Measurements from ENCODE around the gene SMIM36.
"Not testable (repeated sequence)": the region's sequence is repeated elsewhere in the genome, so short reads cannot be mapped to it uniquely, and the experiment has no call there.

Gene SMIM36

DNA sequence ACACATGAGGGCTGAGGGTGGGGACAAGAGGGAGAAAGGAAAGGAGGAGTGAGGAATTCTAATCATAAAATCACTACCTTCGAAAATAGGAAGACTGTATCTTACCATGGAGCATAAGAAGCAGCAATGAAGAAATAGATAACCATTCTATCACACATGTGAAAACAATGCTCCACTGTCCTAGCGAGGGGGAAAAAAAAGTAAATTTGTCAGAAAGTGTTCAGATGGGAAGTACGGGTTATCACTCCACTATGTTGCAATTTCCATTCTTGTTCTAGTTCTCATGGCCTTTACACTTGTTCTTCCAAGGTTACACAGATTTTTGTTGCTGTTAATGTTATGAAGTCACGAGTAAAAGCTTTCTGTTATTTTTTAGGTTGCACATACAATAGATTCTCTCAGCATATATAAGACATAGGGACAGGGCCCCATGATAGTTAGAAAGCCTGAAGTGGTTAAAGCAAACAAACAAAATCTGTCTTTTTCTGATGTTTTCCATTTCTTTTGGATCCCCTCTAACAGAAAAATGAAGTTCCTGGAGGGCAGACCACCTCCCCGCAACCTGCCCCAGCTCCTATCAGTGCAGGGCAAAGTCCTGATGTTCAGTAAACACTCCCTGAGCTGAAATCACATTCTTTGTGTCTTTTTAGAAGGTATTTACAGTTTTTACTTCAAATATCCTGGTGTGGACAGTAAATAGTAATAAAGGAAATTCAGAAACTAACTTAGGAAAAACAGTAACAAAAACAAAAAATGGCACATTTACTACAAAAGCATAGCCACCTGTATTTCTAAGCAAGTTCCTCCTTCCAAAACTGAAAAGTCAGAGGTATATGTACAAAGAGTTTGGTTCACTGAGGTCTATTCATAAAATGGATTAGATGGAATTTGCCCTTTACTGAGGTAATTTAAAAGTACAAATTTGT lies 103.3 kb downstream of the SMIM36 start:
- Histone ChIP-seq H2AFZ (ENCODE audit: low read length) (no peak overlapping the region), H3K9me3 (ENCODE audit: insufficient read depth, low read depth, low read length) (no peaks in the 10 kb centered on the region), H3K4me1 (ENCODE audit: insufficient read depth, low read length, poor library complexity, severe bottlenecking) (peaks cover 9% of the 10 kb centered on the region), H3K27me3 (ENCODE audit: insufficient read depth, low read length, poor library complexity, severe bottlenecking) (no peaks in the 10 kb centered on the region), H3K9ac (ENCODE audit: low read depth, low read length, poor library complexity, severe bottlenecking) (no peak overlapping the region), H3K9me2 (replicated peaks; ENCODE audit: low read depth, low read length) (no peaks in the 10 kb centered on the region), H3K4me2 (ENCODE audit: low read depth, low read length, poor library complexity, severe bottlenecking) (no peak overlapping the region), H3F3A (ENCODE audit: low read depth) (no peaks in the 10 kb centered on the region), H4K20me1 (ENCODE audit: insufficient read depth, low read length, poor library complexity, severe bottlenecking) (no peaks in the 10 kb centered on the region), H3K79me2 (ENCODE audit: insufficient read depth, low read length) (no peaks in the 10 kb centered on the region), H3K36me3 (ENCODE audit: insufficient read depth, low read length) (peaks cover 69% of the 10 kb centered on the region; the same call in 1 of the 2 replicates), H3K4me3 (ENCODE audit: low read length, poor library complexity, severe bottlenecking) (no peak overlapping the region)
- TF ChIP-seq, protein P1, sequence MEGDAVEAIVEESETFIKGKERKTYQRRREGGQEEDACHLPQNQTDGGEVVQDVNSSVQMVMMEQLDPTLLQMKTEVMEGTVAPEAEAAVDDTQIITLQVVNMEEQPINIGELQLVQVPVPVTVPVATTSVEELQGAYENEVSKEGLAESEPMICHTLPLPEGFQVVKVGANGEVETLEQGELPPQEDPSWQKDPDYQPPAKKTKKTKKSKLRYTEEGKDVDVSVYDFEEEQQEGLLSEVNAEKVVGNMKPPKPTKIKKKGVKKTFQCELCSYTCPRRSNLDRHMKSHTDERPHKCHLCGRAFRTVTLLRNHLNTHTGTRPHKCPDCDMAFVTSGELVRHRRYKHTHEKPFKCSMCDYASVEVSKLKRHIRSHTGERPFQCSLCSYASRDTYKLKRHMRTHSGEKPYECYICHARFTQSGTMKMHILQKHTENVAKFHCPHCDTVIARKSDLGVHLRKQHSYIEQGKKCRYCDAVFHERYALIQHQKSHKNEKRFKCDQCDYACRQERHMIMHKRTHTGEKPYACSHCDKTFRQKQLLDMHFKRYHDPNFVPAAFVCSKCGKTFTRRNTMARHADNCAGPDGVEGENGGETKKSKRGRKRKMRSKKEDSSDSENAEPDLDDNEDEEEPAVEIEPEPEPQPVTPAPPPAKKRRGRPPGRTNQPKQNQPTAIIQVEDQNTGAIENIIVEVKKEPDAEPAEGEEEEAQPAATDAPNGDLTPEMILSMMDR (conservative IDR thresholded peaks at IDR 0.05; ENCODE audit: low read length) = no peak
- no peak for TF ChIP-seq EZH2phosphoT487 (IDR thresholded peaks at IDR 0.05; ENCODE audit: borderline replicate concordance)

DNA sequence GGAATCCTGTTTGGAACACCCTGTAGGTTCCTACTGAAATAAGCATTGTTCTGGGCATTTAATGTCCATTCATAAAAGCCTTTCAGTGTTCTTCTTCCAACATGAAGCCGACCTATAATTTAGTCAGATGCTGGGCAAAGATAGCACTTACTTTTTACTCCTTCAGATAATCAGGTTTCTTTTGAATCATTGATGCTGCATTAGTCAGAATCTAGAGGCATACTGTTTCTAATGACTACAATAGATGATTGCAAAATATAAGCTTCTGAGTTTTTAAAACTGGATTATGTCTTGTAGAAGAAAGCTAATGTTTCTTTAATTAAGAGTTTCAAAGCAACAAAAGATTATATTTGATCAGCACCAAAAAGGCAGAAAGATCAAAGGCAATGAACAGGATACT lies 105.7 kb downstream of the SMIM36 start:
- H2AFZ ChIP-seq (ENCODE audit: low read length) = no peak overlapping the region
- no peak overlapping the region for H3K9ac ChIP-seq (ENCODE audit: low read depth, low read length, poor library complexity, severe bottlenecking)
- peaks cover 72% of the 10 kb centered on the region; the same call in 1 of the 2 replicates for H3K36me3 ChIP-seq (ENCODE audit: insufficient read depth, low read length)
- no peaks in the 10 kb centered on the region for H4K20me1 ChIP-seq (ENCODE audit: insufficient read depth, low read length, poor library complexity, severe bottlenecking)
- H3K9me2 ChIP-seq (replicated peaks; ENCODE audit: low read depth, low read length) = no peaks in the 10 kb centered on the region
- no peaks in the 10 kb centered on the region for H3F3A ChIP-seq (ENCODE audit: low read depth)
- H3K4me2 ChIP-seq (ENCODE audit: low read depth, low read length, poor library complexity, severe bottlenecking) = no peak overlapping the region
- H3K79me2 ChIP-seq (ENCODE audit: insufficient read depth, low read length) = no peaks in the 10 kb centered on the region
- TF ChIP-seq EZH2phosphoT487 (IDR thresholded peaks at IDR 0.05; ENCODE audit: borderline replicate concordance) = no peak
- TF ChIP-seq, protein P1 (conservative IDR thresholded peaks at IDR 0.05; ENCODE audit: low read length) = no peak
- H3K4me1 ChIP-seq (ENCODE audit: insufficient read depth, low read length, poor library complexity, severe bottlenecking) = peaks cover 9% of the 10 kb centered on the region
- no peaks in the 10 kb centered on the region for H3K27me3 ChIP-seq (ENCODE audit: insufficient read depth, low read length, poor library complexity, severe bottlenecking)
- no peak overlapping the region for H3K4me3 ChIP-seq (ENCODE audit: low read length, poor library complexity, severe bottlenecking)
- H3K9me3 ChIP-seq (ENCODE audit: insufficient read depth, low read depth, low read length) = no peaks in the 10 kb centered on the region

DNA sequence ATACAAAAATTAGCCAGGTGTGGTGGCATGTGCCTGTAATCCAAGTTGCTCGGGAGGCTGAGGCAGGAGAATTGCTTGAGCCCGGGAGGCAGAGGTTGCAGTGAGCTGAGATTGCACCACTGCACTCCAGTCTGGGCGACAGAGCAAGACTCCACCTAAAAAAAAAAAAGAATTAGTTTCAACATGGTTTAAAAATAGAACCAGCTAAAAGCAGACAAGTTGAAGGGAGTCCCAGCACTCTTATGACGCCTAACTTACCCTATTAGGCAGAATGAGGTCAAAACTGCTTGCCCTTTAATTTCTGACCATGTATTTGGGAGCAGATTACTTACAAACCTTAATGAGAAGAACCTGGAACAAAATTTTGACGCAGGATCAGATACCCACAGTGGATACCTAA lies 107.1 kb downstream of the SMIM36 start:
- not testable (repeated sequence) for H3K4me2 ChIP-seq (ENCODE audit: low read depth, low read length, poor library complexity, severe bottlenecking); H3K27me3 ChIP-seq (ENCODE audit: insufficient read depth, low read length, poor library complexity, severe bottlenecking); H3K9me3 ChIP-seq (ENCODE audit: insufficient read depth, low read depth, low read length); H4K20me1 ChIP-seq (ENCODE audit: insufficient read depth, low read length, poor library complexity, severe bottlenecking); H3K9ac ChIP-seq (ENCODE audit: low read depth, low read length, poor library complexity, severe bottlenecking); H3K4me1 ChIP-seq (ENCODE audit: insufficient read depth, low read length, poor library complexity, severe bottlenecking); H2AFZ ChIP-seq (ENCODE audit: low read length); H3K9me2 ChIP-seq (replicated peaks; ENCODE audit: low read depth, low read length); H3K79me2 ChIP-seq (ENCODE audit: insufficient read depth, low read length); H3F3A ChIP-seq (ENCODE audit: low read depth); H3K4me3 ChIP-seq (ENCODE audit: low read length, poor library complexity, severe bottlenecking)
- peaks cover 62% of the 10 kb centered on the region; the same call in 1 of the 2 replicates for H3K36me3 ChIP-seq (ENCODE audit: insufficient read depth, low read length)
